H1 (cell line): ENCODE measurements around the gene CAPZB. TPM values are rescaled to one million over a fixed set of nuclear protein-coding genes. Genes with fewer than 3 reads are reported as not detected.

Experiments
- CTCF ChIA-PET: fragments of 300-600 bp; sonication (Branson Sonifier 250); formaldehyde crosslinking; loops from one replicate; lab custom pipeline; 2021; ENCODE audit not compliant: partially characterized antibody; lab: Charles Lee
- POLR2A ChIA-PET: fragments of 300-600 bp; sonication (Branson Sonifier 250); formaldehyde crosslinking; loops from one replicate; lab custom pipeline; 2021; ENCODE audit warnings: inconsistent platforms; ENCODE audit not compliant: partially characterized antibody; lab: Charles Lee
- DNase-seq, 2 experiments: peaks; one replicate each; pipeline versions ENCODE4 v3.0.0 to v3.0.0-alpha.2; 2010 to 2022; ENCODE audit warnings: low spot score in 2 of 2, low read depth in 1 of 2, mixed read lengths in 1 of 2
- FAIRE-seq: peaks from 2 replicates; lab custom pipeline; 2011; peaks lifted over from hg19 to GRCh38; lab: Jason Lieb, UNC
- H2AFZ ChIP-seq: 2 replicates; pipeline ENCODE4 v1.8.1; 2012; ENCODE audit warnings: low read length, inconsistent platforms
- H2AK5ac ChIP-seq: 2 replicates; pipeline ENCODE4 v1.6.1; 2013; ENCODE audit warnings: low read depth, low read length
- H2BK120ac ChIP-seq: replicated peaks from 2 replicates; pipeline ENCODE3; 2013; ENCODE audit warnings: low read depth, low read length, inconsistent platforms
- H2BK12ac ChIP-seq: 2 replicates; pipeline ENCODE4 v1.6.1; 2013; ENCODE audit warnings: low read depth, low read length
- H2BK15ac ChIP-seq: 2 replicates; pipeline ENCODE4 v1.6.1; 2013; ENCODE audit warnings: low read length
- H2BK20ac ChIP-seq: 2 replicates; pipeline ENCODE4 v1.6.1; 2013; ENCODE audit warnings: low read length
- H2BK5ac ChIP-seq: 2 replicates; pipeline ENCODE4 v1.6.1; 2013; ENCODE audit warnings: low read depth, low read length
- H3K14ac ChIP-seq: 2 replicates; pipeline ENCODE4 v1.6.1; 2013; ENCODE audit warnings: inconsistent platforms; ENCODE audit not compliant: insufficient read length
- H3K18ac ChIP-seq: 2 replicates; pipeline ENCODE4 v1.6.1; 2013; ENCODE audit warnings: low read length; ENCODE audit errors: extremely low read depth
- H3K23ac ChIP-seq: 2 replicates; pipeline ENCODE4 v1.6.1; 2013; ENCODE audit warnings: inconsistent platforms; ENCODE audit not compliant: insufficient read length
- H3K23me2 ChIP-seq: 2 replicates; pipeline ENCODE4 v1.6.1; 2013; ENCODE audit warnings: low read depth, low read length
- H3K27ac ChIP-seq: 2 replicates; pipeline ENCODE4 v1.6.1; 2011; ENCODE audit warnings: low read depth, low read length, inconsistent platforms
- H3K27me3 ChIP-seq, 4 experiments: replicated peaks in 1 of 4; 1 replicate in 1 of 4; 2 replicates in 3 of 4; pipeline versions ENCODE4 v1.6.1 to v1.8.1; 2011 to 2013; ENCODE audit warnings: low read length in 3 of 4, mild to moderate bottlenecking in 3 of 4, inconsistent platforms in 2 of 4, mixed read lengths in 2 of 4, moderate library complexity in 1 of 4; ENCODE audit not compliant: control insufficient read depth in 3 of 4, insufficient read depth in 3 of 4; ENCODE audit errors: extremely low read depth in 1 of 4
- H3K36me3 ChIP-seq, 4 experiments: 2 replicates each; pipeline versions ENCODE4 v1.6.1 to v1.8.1; 2011 to 2013; ENCODE audit warnings: mild to moderate bottlenecking in 4 of 4, low read length in 3 of 4, moderate library complexity in 2 of 4, control low read depth in 1 of 4, inconsistent platforms in 1 of 4; ENCODE audit not compliant: insufficient read depth in 4 of 4, control insufficient read depth in 2 of 4
- H3K4ac ChIP-seq: replicated peaks from 2 replicates; pipeline ENCODE3; 2013; ENCODE audit warnings: low read length, low read depth, mixed read lengths, inconsistent platforms; ENCODE audit not compliant: insufficient read length
- H3K4me1 ChIP-seq, 4 experiments: replicated peaks in 1 of 4; 1 replicate in 1 of 4; 2 replicates in 3 of 4; pipeline versions ENCODE4 v1.6.1 to v1.8.1; 2011 to 2013; ENCODE audit warnings: low read length in 3 of 4, inconsistent platforms in 2 of 4, mixed read lengths in 1 of 4; ENCODE audit not compliant: insufficient read depth in 4 of 4, control insufficient read depth in 3 of 4
- H3K4me2 ChIP-seq, 2 experiments: 2 replicates each; pipeline versions ENCODE4 v1.6.1 to v1.8.1; 2011 to 2013; ENCODE audit warnings: low read depth in 2 of 2, low read length in 2 of 2, control low read depth in 1 of 2, inconsistent platforms in 1 of 2, mild to moderate bottlenecking in 1 of 2; ENCODE audit not compliant: insufficient read depth in 1 of 2
- H3K4me3 ChIP-seq, 4 experiments: fragments of 200-600, 300-600 bp in 1 of 4; sonication (generic), shearing (Covaris generic), sonication (Bioruptor Twin) in 1 of 4; 2 replicates each; pipeline versions ENCODE4 v1.5.1 to v1.8.1; 2011 to 2016; ENCODE audit warnings: low read length in 4 of 4, low read depth in 3 of 4, control low read depth in 2 of 4, inconsistent platforms in 2 of 4, mild to moderate bottlenecking in 2 of 4, mixed read lengths in 1 of 4, moderate library complexity in 1 of 4; ENCODE audit not compliant: insufficient read depth in 2 of 4; ENCODE audit errors: extremely low read depth in 1 of 4
- H3K56ac ChIP-seq: replicated peaks from 2 replicates; pipeline ENCODE3; 2013; ENCODE audit warnings: low read depth, mild to moderate bottlenecking, mixed read lengths, low read length, inconsistent platforms; ENCODE audit not compliant: insufficient read length
- H3K79me1 ChIP-seq: 2 replicates; pipeline ENCODE4 v1.6.1; 2013; ENCODE audit warnings: low read depth, low read length, control low read depth
- H3K79me2 ChIP-seq, 2 experiments: 2 replicates each; pipeline versions ENCODE4 v1.6.1 to v1.8.1; 2012 to 2013; ENCODE audit warnings: low read length in 2 of 2, mild to moderate bottlenecking in 2 of 2, inconsistent platforms in 1 of 2; ENCODE audit not compliant: insufficient read depth in 2 of 2, control insufficient read depth in 1 of 2
- H3K9ac ChIP-seq, 4 experiments: replicated peaks in 1 of 4; 1 replicate in 1 of 4; 2 replicates in 3 of 4; pipeline versions ENCODE4 v1.6.1 to v1.8.1; 2011 to 2013; ENCODE audit warnings: low read depth in 3 of 4, low read length in 3 of 4, control low read depth in 2 of 4, mild to moderate bottlenecking in 2 of 4, moderate library complexity in 2 of 4, inconsistent platforms in 1 of 4; ENCODE audit errors: extremely low read depth in 1 of 4
- H3K9me3 ChIP-seq, 2 experiments: 2 replicates each; pipeline versions ENCODE4 v1.6.1 to v1.8.1; 2012 to 2013; ENCODE audit warnings: mild to moderate bottlenecking in 2 of 2, moderate library complexity in 2 of 2, control low read depth in 1 of 2, inconsistent platforms in 1 of 2, low read depth in 1 of 2, low read length in 1 of 2, mixed read lengths in 1 of 2; ENCODE audit not compliant: insufficient read depth in 2 of 2
- H4K20me1 ChIP-seq, 2 experiments: replicated peaks in 1 of 2; 2 replicates each; pipeline versions ENCODE3 to v1.8.1; 2011 to 2013; ENCODE audit warnings: inconsistent platforms in 2 of 2, low read length in 2 of 2, mild to moderate bottlenecking in 1 of 2; ENCODE audit not compliant: insufficient read depth in 2 of 2, control insufficient read depth in 1 of 2
- H4K5ac ChIP-seq: 2 replicates; pipeline ENCODE4 v1.6.1; 2013; ENCODE audit warnings: low read length, low read depth, mixed read lengths, inconsistent platforms; ENCODE audit not compliant: insufficient read length
- H4K8ac ChIP-seq: 2 replicates; pipeline ENCODE4 v1.8.0; 2013; ENCODE audit warnings: mild to moderate bottlenecking, moderate library complexity, low read length, inconsistent platforms; ENCODE audit not compliant: insufficient read depth; ENCODE audit errors: extremely low read depth
- H4K91ac ChIP-seq: replicated peaks from 2 replicates; pipeline ENCODE3; 2013; ENCODE audit warnings: low read length, mixed read lengths, inconsistent platforms; ENCODE audit not compliant: insufficient read length
- EP300 ChIP-seq, 2 experiments: IDR thresholded peaks; 1 replicate in 1 of 2; 2 replicates in 1 of 2; pipeline ENCODE4 v1.6.1; 2011 to 2012; ENCODE audit warnings: low read depth in 2 of 2, low read length in 2 of 2, mild to moderate bottlenecking in 2 of 2, borderline replicate concordance in 1 of 2, inconsistent platforms in 1 of 2, moderate library complexity in 1 of 2
- HDAC2 ChIP-seq, 2 experiments: fragments of 300-600 bp in 1 of 2; sonication (generic) in 1 of 2; IDR thresholded peaks; 2 replicates each; pipeline ENCODE4 v1.6.1; 2011 to 2012; ENCODE audit warnings: low read depth in 2 of 2, low read length in 2 of 2, mild to moderate bottlenecking in 2 of 2, moderate library complexity in 2 of 2, borderline replicate concordance in 1 of 2, inconsistent platforms in 1 of 2
- HDAC6 ChIP-seq: IDR thresholded peaks from one replicate; pipeline ENCODE4 v1.7.1; 2012; ENCODE audit warnings: low read depth, mild to moderate bottlenecking, inconsistent platforms, low read length, moderate library complexity
- JUND ChIP-seq: IDR thresholded peaks from 2 replicates; pipeline ENCODE4 v1.6.1; 2011; ENCODE audit warnings: mild to moderate bottlenecking, improper control_type of control experiment, low read length
- KDM1A ChIP-seq: fragments of 200-600, 300-600 bp; sonication (generic); IDR thresholded peaks from 2 replicates; pipeline ENCODE4 v1.7.1; 2016; ENCODE audit warnings: mild to moderate bottlenecking, low read length, borderline replicate concordance
- KDM4A ChIP-seq: IDR thresholded peaks from one replicate; pipeline ENCODE4 v1.7.1; 2012; ENCODE audit warnings: low read depth, mild to moderate bottlenecking, moderate library complexity, low read length, inconsistent platforms; ENCODE audit not compliant: severe bottlenecking
- MAX ChIP-seq: IDR thresholded peaks from 2 replicates; pipeline ENCODE4 v1.6.1; 2012; ENCODE audit warnings: inconsistent platforms
- RBBP5 ChIP-seq: IDR thresholded peaks from 2 replicates; pipeline ENCODE4 v1.7.1; 2012; ENCODE audit warnings: low read depth, mild to moderate bottlenecking, inconsistent platforms, low read length, moderate library complexity, borderline replicate concordance
- RFX5 ChIP-seq: IDR thresholded peaks from 2 replicates; pipeline ENCODE4 v1.6.1; 2011; ENCODE audit warnings: low read depth, low read length, improper control_type of control experiment, borderline replicate concordance
- SIRT6 ChIP-seq: IDR thresholded peaks from one replicate; pipeline ENCODE4 v1.7.1; 2012; ENCODE audit warnings: low read length, inconsistent platforms
- SP1 ChIP-seq: IDR thresholded peaks from 2 replicates; pipeline ENCODE4 v1.6.1; 2011; ENCODE audit warnings: low read depth, low read length
- TAF1 ChIP-seq: IDR thresholded peaks from 2 replicates; pipeline ENCODE4 v1.6.1; 2011; ENCODE audit warnings: mild to moderate bottlenecking, low read depth, low read length
- WGBS, 2 experiments: shearing (Covaris generic) in 1 of 2; methylation state at CpG; one replicate each; pipeline versions ENCODE4 v1.1.6 to v1.1.7; 2013 to 2015; ENCODE audit warnings: low lambda C conversion rate in 2 of 2, mixed read lengths in 2 of 2, inconsistent platforms in 1 of 2, low coverage in 1 of 2, missing lambda C conversion rate in 1 of 2; ENCODE audit not compliant: insufficient replicate concordance in 2 of 2, insufficient coverage in 1 of 2, insufficient read length in 1 of 2; ENCODE audit errors: extremely low coverage in 1 of 2, missing lambda C conversion rate in 1 of 2; 5-methylcytosine and 5-hydroxymethylcytosine counted together
- polyA plus RNA-seq, 7 experiments: library from polyadenylated mRNA; depleted of rRNA in 3 of 7; stranded (reverse) in 5 of 7; unstranded in 2 of 7; fragments of >200 nt in 5 of 7; fragments of 200-250 nt in 2 of 7; gene quantifications; 1 replicate in 5 of 7; 2 replicates in 1 of 7; 4 replicates in 1 of 7; pipeline versions ENCODE4 v1.2.1 to v1.2.3, GENCODE V29; 2011 to 2013; ENCODE audit warnings: missing spikeins in 2 of 7, mixed read lengths in 2 of 7
- total RNA-seq: library from RNA; stranded (reverse); fragmentation: NEBNext Ultra II Directional; extraction: Animal tissue kit (Norgen Biotek cat#: 25700); gene quantifications from 2 replicates; pipeline ENCODE4 v1.2.1, GENCODE V29; 2021

CAPZB gene
- total and polyA plus RNA-seq, 2 of the 8 experiments (the other 6 are each of a cell fraction or from before 2014, with no cell fraction given), result 162 to 371 TPM

DNA sequence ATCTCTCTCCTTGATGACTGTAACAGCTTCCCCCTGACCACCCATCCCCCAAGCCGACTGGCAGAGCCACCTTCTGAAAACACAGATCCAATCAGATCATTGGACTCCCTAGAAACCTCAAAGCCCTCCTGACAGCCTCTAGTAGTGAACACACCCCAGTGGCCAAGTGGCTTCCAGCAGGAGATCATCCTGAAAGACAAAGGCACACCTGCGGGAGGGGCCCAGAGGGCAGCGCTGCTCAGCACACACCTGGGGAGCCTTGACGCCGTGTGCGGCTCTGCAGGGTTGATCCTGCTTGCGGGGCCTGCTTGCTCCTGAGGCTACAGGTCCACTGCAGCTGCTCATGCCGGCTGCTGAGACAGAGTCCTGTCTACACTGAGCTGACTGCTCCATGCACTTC, 131.7 kb downstream of the CAPZB start:
- H3K4me2 ChIP-seq, result peak overlapping the region; percentile 26 to 63
- peaks cover 8 to 11% of the 10 kb centered on the region in 2 experiments for H4K20me1 ChIP-seq
- peak; percentile 42; the same call in 1 of the 2 replicates for TF ChIP-seq MAX
- 0 out of 2 replicates have a peak, but pooled peaks have one; percentile 55 for TF ChIP-seq SP1
- no peak for TF ChIP-seq SIRT6
- no peak for TF ChIP-seq KDM1A
- no peak for TF ChIP-seq RBBP5
- peak in 1 of 2 experiments; percentile 81; a peak in 1 of 3 replicates for TF ChIP-seq EP300 (IDR thresholded peaks at IDR 0.05; ENCODE audit: borderline replicate concordance in 1 of 2, low read depth in 2 of 2, low read length in 2 of 2)
- no peak for TF ChIP-seq HDAC6
- 0 out of 2 replicates have a peak, but pooled peaks have one; percentile 8 for TF ChIP-seq JUND
- TF ChIP-seq TAF1, result no peak
- no peak for TF ChIP-seq KDM4A
- no peak for TF ChIP-seq RFX5
- peak; percentile 84 to 97 for TF ChIP-seq HDAC2 (IDR thresholded peaks at IDR 0.05; ENCODE audit: borderline replicate concordance in 1 of 2, low read depth in 2 of 2, low read length in 2 of 2)

More for the DNA sequence above, 131.7 kb downstream of the CAPZB start:
- Histone ChIP-seq H3K4me3 (no peak overlapping the region), H3K14ac (no peak overlapping the region), H3K79me1 (no peaks in the 10 kb centered on the region; the same call in none of the 2 replicates), H3K79me2 (no peaks in the 10 kb centered on the region), H3K18ac (peak overlapping the region; percentile 89), H3K9me3 (no peaks in the 10 kb centered on the region), H3K4me1 (peaks cover 8 to 24% (median 17%) of the 10 kb centered on the region in 4 experiments), H3K36me3 (peaks cover 3 to 31% (median 18%) of the 10 kb centered on the region in 4 experiments; a peak in 6 of 8 replicates), H3K23me2 (no peaks in the 10 kb centered on the region), H4K8ac (no peak overlapping the region), H3K9ac (no peak overlapping the region; a peak in 1 of 7 replicates), H2AFZ (no peak overlapping the region), H2BK5ac (peak overlapping the region; percentile 54; the same call in 1 of the 2 replicates), H3K27me3 (no peaks in the 10 kb centered on the region), H3K23ac (no peak overlapping the region), H3K27ac (no peak overlapping the region; the same call in 1 of the 2 replicates), H3K4ac (no peak overlapping the region), H2BK15ac (0 out of 2 replicates have a peak overlapping the region, but pooled peaks have one; percentile 81), H2BK120ac (no peak overlapping the region), H2BK20ac (peak overlapping the region; percentile 87; the same call in 1 of the 2 replicates), H2BK12ac (no peak overlapping the region), H3K56ac (no peak overlapping the region), H4K91ac (peak overlapping the region; percentile 62), H2AK5ac (peak overlapping the region; percentile 82; the same call in 1 of the 2 replicates), H4K5ac (no peak overlapping the region)
- WGBS, 2 experiments, result 19% methylated on average over 7 of the region's 8 CpGs; no CpG with 5 or more reads in 1 of the 2 experiments
- FAIRE-seq (peak; percentile 58), DNase-seq (peak; percentile 73 to 79)
- CTCF ChIA-PET, result interaction anchor here (0.6 to 5.3 kb wide), 19 partner anchors 9 to 960 kb away, joined by 3 to 72 read pairs (median 4); no protein-coding TSS in a partner anchor
- POLR2A ChIA-PET, result interaction anchor here (1.0 to 1.8 kb wide), 6 partner anchors 9 to 84 kb away, joined by 3 to 7 read pairs (median 4); no protein-coding TSS in a partner anchor
